ENCODE data around the gene CYP2R1. TPM values are rescaled to one million over a fixed set of nuclear protein-coding genes. Genes with fewer than 3 reads are reported as not detected.

The CYP2R1 gene
- total RNA-seq, 1 donor from 2014 or later, result 12.3 TPM

GRCh38 chr11:14857621-14858020 is 34.4 kb downstream of the CYP2R1 start:
- Histone ChIP-seq H3K4me3 (no peak overlapping the region), H3K27ac (no peak overlapping the region), H3K4me1 (no peaks in the 10 kb centered on the region), H3K27me3 (no peaks in the 10 kb centered on the region), H3K36me3 (no peaks in the 10 kb centered on the region), H3K9me3 (no peaks in the 10 kb centered on the region)
- no peak for TF ChIP-seq POLR2AphosphoS5 (IDR thresholded peaks at IDR 0.05; ENCODE audit: insufficient read depth in 1 of 2, low read depth in 1 of 2)
- no peak for TF ChIP-seq CTCF (IDR thresholded peaks at IDR 0.05)
- TF ChIP-seq POLR2A (IDR thresholded peaks at IDR 0.05), result no peak
- intact Hi-C loops (cut with DNase I), result no loop called here
- no peak for DNase-seq (ENCODE audit: extremely low spot score in 2 of 2)

- intact Hi-C loops (cut with DNase I), result no loop called here
- no peak for TF ChIP-seq POLR2A (IDR thresholded peaks at IDR 0.05)
- no peak for TF ChIP-seq CTCF (IDR thresholded peaks at IDR 0.05)
- TF ChIP-seq POLR2AphosphoS5 (IDR thresholded peaks at IDR 0.05; ENCODE audit: insufficient read depth in 1 of 2, low read depth in 1 of 2), result no peak
- H3K36me3 ChIP-seq, result no peaks in the 10 kb centered on the region
These were observed 36.1 kb downstream of the CYP2R1 start for GRCh38 chr11:14855890-14856289.

GRCh38 chr11:14854057-14854456 is 38.0 kb downstream of the CYP2R1 start:
- Histone ChIP-seq H3K27me3 (no peaks in the 10 kb centered on the region), H3K4me1 (no peaks in the 10 kb centered on the region), H3K9me3 (no peaks in the 10 kb centered on the region), H3K36me3 (no peaks in the 10 kb centered on the region), H3K27ac (no peak overlapping the region), H3K4me3 (no peak overlapping the region)
- TF ChIP-seq POLR2AphosphoS5 (IDR thresholded peaks at IDR 0.05; ENCODE audit: insufficient read depth in 1 of 2, low read depth in 1 of 2) (no peak), POLR2A (IDR thresholded peaks at IDR 0.05) (no peak), CTCF (IDR thresholded peaks at IDR 0.05) (no peak)
- intact Hi-C loops (cut with DNase I), result no loop called here
- no peak for DNase-seq (ENCODE audit: extremely low spot score in 2 of 2)

More at GRCh38 chr11:14855890-14856289, 36.1 kb downstream of the CYP2R1 start:
- H3K4me1 ChIP-seq, result no peaks in the 10 kb centered on the region
- no peak for DNase-seq (ENCODE audit: extremely low spot score in 2 of 2)
- no peak overlapping the region for H3K27ac ChIP-seq
- H3K9me3 ChIP-seq, result no peaks in the 10 kb centered on the region
- H3K4me3 ChIP-seq, result no peak overlapping the region
- H3K27me3 ChIP-seq, result no peaks in the 10 kb centered on the region

- no peak overlapping the region for H3K27ac ChIP-seq
- no peaks in the 10 kb centered on the region for H3K4me1 ChIP-seq
- no peaks in the 10 kb centered on the region for H3K36me3 ChIP-seq
- no peak for DNase-seq (ENCODE audit: extremely low spot score in 2 of 2)
- intact Hi-C loops (cut with DNase I), result no loop called here
- H3K27me3 ChIP-seq, result no peaks in the 10 kb centered on the region
- no peaks in the 10 kb centered on the region for H3K9me3 ChIP-seq
- H3K4me3 ChIP-seq, result no peak overlapping the region
- no peak for TF ChIP-seq POLR2AphosphoS5 (IDR thresholded peaks at IDR 0.05; ENCODE audit: insufficient read depth in 1 of 2, low read depth in 1 of 2)
- TF ChIP-seq CTCF (IDR thresholded peaks at IDR 0.05), result no peak
- TF ChIP-seq POLR2A (IDR thresholded peaks at IDR 0.05), result no peak
These were observed 39.4 kb downstream of the CYP2R1 start for GRCh38 chr11:14852571-14853177.

- TF ChIP-seq POLR2A (IDR thresholded peaks at IDR 0.05) (no peak), POLR2AphosphoS5 (IDR thresholded peaks at IDR 0.05; ENCODE audit: insufficient read depth in 1 of 2, low read depth in 1 of 2) (no peak), CTCF (IDR thresholded peaks at IDR 0.05) (no peak)
- H3K27me3 ChIP-seq, result no peaks in the 10 kb centered on the region
- no peaks in the 10 kb centered on the region for H3K9me3 ChIP-seq
- intact Hi-C loops (cut with DNase I), result no loop called here
- H3K36me3 ChIP-seq, result no peaks in the 10 kb centered on the region
- no peak overlapping the region for H3K27ac ChIP-seq
- H3K4me1 ChIP-seq, result no peaks in the 10 kb centered on the region
- DNase-seq (ENCODE audit: extremely low spot score in 2 of 2), result no peak
- H3K4me3 ChIP-seq, result no peak overlapping the region
These were observed 50.0 kb downstream of the CYP2R1 start for GRCh38 chr11:14842002-14842401.
